Measurements from ENCODE around the gene IRX1.

The IRX1 gene

DNA sequence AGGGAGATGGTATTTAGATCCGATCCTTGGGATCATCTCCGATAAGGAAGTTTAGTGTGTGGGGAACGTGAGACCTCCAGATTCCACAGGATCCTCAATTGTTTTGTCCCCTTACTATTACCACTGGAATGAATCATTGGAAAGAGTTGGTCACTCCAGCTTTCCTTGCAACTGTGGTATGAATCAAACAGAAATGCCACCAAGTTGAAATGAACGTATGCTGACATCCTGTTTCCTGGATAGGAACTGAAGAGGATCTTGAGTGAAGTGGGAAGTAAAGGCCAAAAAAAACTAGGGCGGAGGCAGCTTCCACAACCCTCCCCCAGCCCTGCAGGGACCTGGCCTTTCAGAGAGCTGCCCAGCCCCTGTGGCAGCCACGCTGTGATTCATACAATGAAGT is 23.9 kb downstream of the IRX1 start:
- no peak overlapping the region for H3K4me3 ChIP-seq (ENCODE audit: low read depth, low read length)
- DNase-seq (ENCODE audit: low read depth), result no peak
- TF ChIP-seq, protein P1, sequence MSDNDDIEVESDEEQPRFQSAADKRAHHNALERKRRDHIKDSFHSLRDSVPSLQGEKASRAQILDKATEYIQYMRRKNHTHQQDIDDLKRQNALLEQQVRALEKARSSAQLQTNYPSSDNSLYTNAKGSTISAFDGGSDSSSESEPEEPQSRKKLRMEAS (IDR thresholded peaks at IDR 0.05; ENCODE audit: low read depth, low read length), result no peak
- TF ChIP-seq POLR2A (IDR thresholded peaks at IDR 0.05; ENCODE audit: extremely low read depth, insufficient read length), result no peak
- TF ChIP-seq, protein P2, sequence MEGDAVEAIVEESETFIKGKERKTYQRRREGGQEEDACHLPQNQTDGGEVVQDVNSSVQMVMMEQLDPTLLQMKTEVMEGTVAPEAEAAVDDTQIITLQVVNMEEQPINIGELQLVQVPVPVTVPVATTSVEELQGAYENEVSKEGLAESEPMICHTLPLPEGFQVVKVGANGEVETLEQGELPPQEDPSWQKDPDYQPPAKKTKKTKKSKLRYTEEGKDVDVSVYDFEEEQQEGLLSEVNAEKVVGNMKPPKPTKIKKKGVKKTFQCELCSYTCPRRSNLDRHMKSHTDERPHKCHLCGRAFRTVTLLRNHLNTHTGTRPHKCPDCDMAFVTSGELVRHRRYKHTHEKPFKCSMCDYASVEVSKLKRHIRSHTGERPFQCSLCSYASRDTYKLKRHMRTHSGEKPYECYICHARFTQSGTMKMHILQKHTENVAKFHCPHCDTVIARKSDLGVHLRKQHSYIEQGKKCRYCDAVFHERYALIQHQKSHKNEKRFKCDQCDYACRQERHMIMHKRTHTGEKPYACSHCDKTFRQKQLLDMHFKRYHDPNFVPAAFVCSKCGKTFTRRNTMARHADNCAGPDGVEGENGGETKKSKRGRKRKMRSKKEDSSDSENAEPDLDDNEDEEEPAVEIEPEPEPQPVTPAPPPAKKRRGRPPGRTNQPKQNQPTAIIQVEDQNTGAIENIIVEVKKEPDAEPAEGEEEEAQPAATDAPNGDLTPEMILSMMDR (IDR thresholded peaks at IDR 0.05; ENCODE audit: low read depth, low read length), result no peak
- TF ChIP-seq MYC (IDR thresholded peaks at IDR 0.05; ENCODE audit: low read depth, low read length), result no peak

DNA sequence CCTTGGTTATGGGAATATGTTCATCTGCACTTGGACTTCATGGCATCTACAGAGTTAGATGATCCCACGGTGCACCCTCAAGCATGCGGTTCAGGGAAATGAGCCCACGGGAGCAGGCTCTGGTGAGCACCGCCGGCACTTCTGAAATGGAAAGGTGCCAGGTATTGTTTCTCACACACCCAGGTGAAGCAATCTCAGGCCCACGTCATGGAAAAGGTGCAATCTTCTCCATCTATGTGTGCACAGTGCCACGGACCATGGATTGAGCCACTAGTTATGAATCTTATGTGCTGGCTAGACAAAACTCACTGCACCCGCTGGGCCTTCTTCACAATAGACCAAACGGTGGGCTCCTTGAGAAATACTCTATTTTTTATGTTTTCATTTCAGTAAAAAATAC is 27.3 kb downstream of the IRX1 start:
- DNase-seq (ENCODE audit: low read depth), result no peak
- no peak overlapping the region for H3K4me3 ChIP-seq (ENCODE audit: low read depth, low read length)
- TF ChIP-seq POLR2A (IDR thresholded peaks at IDR 0.05; ENCODE audit: extremely low read depth, insufficient read length) (no peak), MYC (IDR thresholded peaks at IDR 0.05; ENCODE audit: low read depth, low read length) (no peak)
- TF ChIP-seq, protein P2 (IDR thresholded peaks at IDR 0.05; ENCODE audit: low read depth, low read length), result no peak
- TF ChIP-seq, protein P1 (IDR thresholded peaks at IDR 0.05; ENCODE audit: low read depth, low read length), result no peak

DNA sequence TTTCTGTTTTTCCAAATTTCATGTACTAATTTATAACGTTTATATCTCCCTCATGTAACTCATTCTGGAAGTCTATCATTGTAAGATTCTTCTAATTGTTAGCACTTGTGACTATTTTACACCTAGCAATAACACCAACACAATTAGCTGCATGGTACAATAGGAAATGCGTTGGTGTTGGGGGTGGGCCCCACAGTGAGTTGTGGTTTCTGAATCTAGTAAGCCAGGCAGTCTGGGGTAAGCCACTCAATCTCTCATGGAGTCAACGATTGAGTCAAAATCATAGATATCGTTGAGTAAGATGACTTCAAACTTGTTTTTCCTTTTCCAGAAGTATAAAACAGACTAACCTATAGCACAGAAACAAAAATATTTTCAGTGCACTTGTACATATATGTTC is 30.0 kb downstream of the IRX1 start:
- DNase-seq (ENCODE audit: low read depth), result no peak
- H3K4me3 ChIP-seq (ENCODE audit: low read depth, low read length), result no peak overlapping the region
- TF ChIP-seq, protein P1 (IDR thresholded peaks at IDR 0.05; ENCODE audit: low read depth, low read length), result no peak
- TF ChIP-seq POLR2A (IDR thresholded peaks at IDR 0.05; ENCODE audit: extremely low read depth, insufficient read length) (no peak), MYC (IDR thresholded peaks at IDR 0.05; ENCODE audit: low read depth, low read length) (no peak)
- TF ChIP-seq, protein P2 (IDR thresholded peaks at IDR 0.05; ENCODE audit: low read depth, low read length), result no peak

DNA sequence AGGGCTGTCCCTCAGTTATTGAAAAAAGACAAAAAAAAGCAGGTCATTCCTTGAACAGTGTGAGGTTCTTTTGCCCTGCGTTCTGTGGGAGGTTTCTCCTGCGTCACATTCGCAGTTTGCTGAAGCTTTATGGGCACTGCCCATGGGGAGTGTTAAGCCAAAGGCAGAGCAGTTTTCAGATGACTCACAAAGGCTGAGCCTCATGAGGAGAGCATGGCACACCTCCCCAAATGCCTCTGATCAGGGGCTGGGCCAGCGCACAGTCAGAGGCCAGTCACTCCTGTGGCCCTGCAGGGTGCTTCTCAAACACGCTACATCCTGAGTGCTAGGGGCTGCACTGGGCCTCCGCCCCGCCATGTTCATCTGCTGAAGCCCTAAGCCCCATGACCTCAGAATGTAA is 38.4 kb downstream of the IRX1 start:
- H3K4me3 ChIP-seq (ENCODE audit: low read depth, low read length), result no peak overlapping the region
- no peak for DNase-seq (ENCODE audit: low read depth)
- TF ChIP-seq, protein P2 (IDR thresholded peaks at IDR 0.05; ENCODE audit: low read depth, low read length), result no peak
- TF ChIP-seq POLR2A (IDR thresholded peaks at IDR 0.05; ENCODE audit: extremely low read depth, insufficient read length), result no peak
- TF ChIP-seq, protein P1 (IDR thresholded peaks at IDR 0.05; ENCODE audit: low read depth, low read length), result no peak
- no peak for TF ChIP-seq MYC (IDR thresholded peaks at IDR 0.05; ENCODE audit: low read depth, low read length)

DNA sequence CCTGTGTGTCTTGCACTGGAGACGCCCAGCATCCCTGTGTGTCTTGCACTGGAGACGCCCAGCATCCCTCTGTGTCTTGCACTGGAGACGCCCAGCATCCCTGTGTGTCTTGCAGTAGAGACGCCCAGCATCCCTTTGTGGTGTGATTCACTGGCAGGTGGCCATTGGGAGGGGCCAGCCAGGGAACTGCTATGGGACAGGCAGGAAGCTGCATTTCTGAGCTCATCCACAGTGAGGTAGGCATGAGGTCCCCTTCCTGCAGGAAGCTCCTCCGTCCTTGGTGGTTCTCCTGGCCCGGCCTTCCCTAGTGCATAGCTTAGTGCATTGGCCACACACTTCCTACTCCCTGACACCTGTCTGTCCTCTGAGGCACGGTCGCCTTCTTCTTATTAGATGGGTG is 43.5 kb downstream of the IRX1 start:
- no peak overlapping the region for H3K4me3 ChIP-seq (ENCODE audit: low read depth, low read length)
- no peak for DNase-seq (ENCODE audit: low read depth)
- TF ChIP-seq, protein P2 (IDR thresholded peaks at IDR 0.05; ENCODE audit: low read depth, low read length), result no peak
- TF ChIP-seq MYC (IDR thresholded peaks at IDR 0.05; ENCODE audit: low read depth, low read length) (no peak), POLR2A (IDR thresholded peaks at IDR 0.05; ENCODE audit: extremely low read depth, insufficient read length) (no peak)
- TF ChIP-seq, protein P1 (IDR thresholded peaks at IDR 0.05; ENCODE audit: low read depth, low read length), result no peak

DNA sequence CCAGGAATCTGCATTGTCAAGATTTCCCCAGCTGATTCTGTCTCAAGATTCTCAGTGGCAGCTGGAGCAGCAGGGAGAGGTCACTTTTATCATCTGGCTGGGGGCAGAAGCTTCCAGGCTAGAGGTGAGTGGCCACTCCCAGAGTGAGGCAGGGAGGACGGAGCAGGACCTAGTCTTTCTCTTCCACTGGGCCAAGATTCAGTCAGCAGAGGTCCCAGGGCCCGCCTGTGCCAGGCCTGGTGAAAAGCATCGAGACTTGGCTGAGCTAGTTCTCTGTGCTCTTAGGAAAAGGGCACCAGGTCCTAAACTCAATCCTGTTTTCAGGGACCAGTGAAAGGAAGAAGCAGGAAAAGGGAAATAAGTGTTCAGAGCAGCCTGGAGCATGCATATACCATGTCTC is 46.6 kb downstream of the IRX1 start:
- TF ChIP-seq, protein P2 (IDR thresholded peaks at IDR 0.05; ENCODE audit: low read depth, low read length), result no peak
- TF ChIP-seq, protein P1 (IDR thresholded peaks at IDR 0.05; ENCODE audit: low read depth, low read length), result no peak
- TF ChIP-seq MYC (IDR thresholded peaks at IDR 0.05; ENCODE audit: low read depth, low read length) (no peak), POLR2A (IDR thresholded peaks at IDR 0.05; ENCODE audit: extremely low read depth, insufficient read length) (no peak)
- no peak for DNase-seq (ENCODE audit: low read depth)
- H3K4me3 ChIP-seq (ENCODE audit: low read depth, low read length), result no peak overlapping the region
